Mucosa of gallbladder (tissue), 1 donor: ENCODE data around the gene UGT1A6. TPM values are rescaled to one million over a fixed set of nuclear protein-coding genes. Genes with fewer than 3 reads are reported as not detected.

Experiments
- DNase-seq: peaks from one replicate; pipeline ENCODE4 v3.0.0-alpha.2; 2020; ENCODE audit warnings: low spot score
- total RNA-seq: library from RNA; stranded (reverse); gene quantifications from one replicate; pipeline ENCODE4 v1.2.1, GENCODE V29; 2021
- donor health status: DM: no; HTN: no; CAD: no.

The UGT1A6 gene
- total RNA-seq, 1 donor from 2014 or later: 6.3 TPM

GRCh38 chr2:233818639-233819621 is 126.2 kb downstream of the UGT1A6 start:
- no peak for DNase-seq

- DNase-seq: no peak
Observed at GRCh38 chr2:233819884-233820773, 127.4 kb downstream of the UGT1A6 start.

- no peak for DNase-seq
Observed at GRCh38 chr2:233820774-233821105, 128.1 kb downstream of the UGT1A6 start.

- DNase-seq: no peak
Observed at GRCh38 chr2:233821196-233821595, 128.5 kb downstream of the UGT1A6 start.

DNA sequence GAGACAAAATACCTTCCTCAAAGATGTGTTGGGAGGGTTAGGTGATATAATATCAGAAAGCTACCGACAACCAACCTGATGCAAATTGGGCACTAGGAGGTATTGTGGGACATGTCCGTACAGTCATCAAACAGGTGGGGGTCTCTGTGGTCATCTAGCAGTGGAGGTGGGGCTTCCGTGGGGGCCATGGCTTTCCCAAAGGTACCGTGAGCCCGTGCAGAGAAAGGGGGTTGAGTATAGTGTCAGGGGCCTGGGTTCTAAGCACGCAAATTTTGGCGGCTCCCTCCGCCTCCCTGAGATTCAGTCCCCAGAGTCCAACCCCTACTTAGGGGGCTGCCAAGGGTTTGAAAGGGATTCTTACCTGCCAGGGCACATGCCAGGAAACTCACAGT is 129.0 kb downstream of the UGT1A6 start:
- no peak for DNase-seq

- no peak for DNase-seq
Observed at GRCh38 chr2:233822101-233822771, 129.5 kb downstream of the UGT1A6 start.

Other genes starting within 250 kb of the UGT1A6 start
- gene USP40, start 126.1 kb upstream of the UGT1A6 start, total RNA-seq: 48.1 TPM
- 26.4 TPM for gene UGT1A8, start 75.3 kb upstream of the UGT1A6 start, total RNA-seq
- 47.5 TPM for gene UGT1A10, start 56.4 kb upstream of the UGT1A6 start, total RNA-seq
- gene UGT1A9, start 21.0 kb upstream of the UGT1A6 start, total RNA-seq: 1.3 TPM
- gene UGT1A7, start 11.0 kb upstream of the UGT1A6 start, total RNA-seq: 2.2 TPM
- gene UGT1A5, start 20.0 kb downstream of the UGT1A6 start, total RNA-seq: 2.0 TPM
- gene UGT1A4, start 25.8 kb downstream of the UGT1A6 start, total RNA-seq: 5.2 TPM
- gene UGT1A3, start 36.2 kb downstream of the UGT1A6 start, total RNA-seq: 0.86 TPM
- 2.6 TPM for gene UGT1A1, start 67.4 kb downstream of the UGT1A6 start, total RNA-seq
- gene MROH2A, start 85.4 kb downstream of the UGT1A6 start, total RNA-seq: 1.2 TPM
- 1.9 TPM for gene HJURP, start 161.6 kb downstream of the UGT1A6 start, total RNA-seq
- gene TRPM8, start 224.5 kb downstream of the UGT1A6 start, total RNA-seq: 0.12 TPM